HG02973 (cell line): ENCODE data around the gene MAFF.

Experiments
- ATAC-seq: cut with Tn5 transposase; IDR thresholded peaks from one replicate; pipeline ENCODE4 v1.9.1; 2021; ENCODE audit warnings: moderate library complexity; ENCODE audit not compliant: unreplicated experiment

MAFF gene

DNA sequence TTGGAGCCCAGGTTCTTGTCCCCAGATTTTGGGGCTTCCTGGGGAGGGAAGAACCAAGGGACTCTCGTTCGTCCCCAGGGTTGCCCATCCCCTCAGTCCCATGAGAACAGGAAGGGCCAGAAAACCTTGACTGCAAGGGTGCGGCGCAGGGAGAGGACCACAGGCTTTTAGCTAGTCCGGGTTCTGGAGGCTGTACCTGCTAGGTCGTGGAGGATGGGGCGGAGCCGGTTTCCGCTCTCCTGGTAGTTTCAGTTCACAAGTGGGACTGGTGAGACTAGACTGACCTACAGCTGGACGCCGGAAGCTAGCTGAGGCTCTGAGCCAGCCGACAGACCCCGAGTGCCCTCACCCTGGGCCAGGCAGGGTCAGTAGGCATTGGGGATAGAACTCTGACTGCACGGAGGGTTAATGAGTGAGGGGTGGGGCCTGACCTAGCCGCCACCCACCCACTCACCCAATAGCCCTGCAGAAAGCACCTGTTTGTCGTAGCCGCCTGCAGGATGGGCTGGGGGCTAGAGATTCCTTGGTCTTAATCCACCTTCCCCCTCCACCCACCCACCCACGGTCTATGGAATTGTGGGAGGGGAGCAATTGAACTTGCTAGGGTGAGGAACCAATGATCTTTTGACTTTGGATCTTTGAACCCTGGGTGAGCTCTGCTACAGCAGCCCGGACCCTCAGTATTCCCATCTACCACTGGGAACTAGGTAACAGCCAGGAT lies 1.5 kb downstream of the MAFF start:
- ATAC-seq = no peak

DNA sequence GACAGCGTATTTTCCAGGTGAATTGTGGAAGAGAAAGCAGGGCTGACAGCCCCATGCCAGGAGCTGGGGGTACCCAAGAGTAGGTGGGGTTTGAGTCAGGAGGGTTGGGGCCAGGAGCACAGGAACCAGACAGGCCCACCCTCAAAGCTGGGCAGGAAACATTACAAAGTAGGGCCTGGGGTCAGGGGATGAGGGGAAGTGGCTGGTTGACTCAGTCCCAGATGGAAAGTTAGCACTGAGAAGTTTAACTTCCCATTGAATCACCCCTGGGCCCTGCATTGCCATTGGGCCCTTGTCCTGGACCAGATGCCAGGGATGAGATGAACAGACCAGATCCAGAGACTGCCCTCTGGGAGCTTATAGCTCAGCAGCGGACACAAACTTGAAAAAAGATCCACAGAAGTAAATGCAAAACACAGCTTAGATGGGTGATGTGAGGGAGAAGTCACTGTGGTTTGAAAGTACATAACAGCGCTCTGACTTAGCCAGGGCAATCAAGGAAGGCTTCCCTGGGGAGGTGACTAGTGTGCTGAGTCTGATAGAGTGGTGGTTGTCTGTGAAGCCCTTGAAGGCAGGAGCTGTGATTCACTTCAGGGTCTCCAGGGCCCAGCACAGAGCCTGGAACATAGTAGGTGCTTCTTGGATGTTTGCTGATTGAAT lies 2.2 kb downstream of the MAFF start:
- no peak for ATAC-seq

- no peak for ATAC-seq
Measured at GRCh38 chr22:38204784-38205183, 3.0 kb downstream of the MAFF start.

GRCh38 chr22:38205261-38206128 lies 3.7 kb downstream of the MAFF start:
- ATAC-seq = no peak

- no peak for ATAC-seq
Measured at GRCh38 chr22:38207898-38208432, 6.2 kb downstream of the MAFF start.

DNA sequence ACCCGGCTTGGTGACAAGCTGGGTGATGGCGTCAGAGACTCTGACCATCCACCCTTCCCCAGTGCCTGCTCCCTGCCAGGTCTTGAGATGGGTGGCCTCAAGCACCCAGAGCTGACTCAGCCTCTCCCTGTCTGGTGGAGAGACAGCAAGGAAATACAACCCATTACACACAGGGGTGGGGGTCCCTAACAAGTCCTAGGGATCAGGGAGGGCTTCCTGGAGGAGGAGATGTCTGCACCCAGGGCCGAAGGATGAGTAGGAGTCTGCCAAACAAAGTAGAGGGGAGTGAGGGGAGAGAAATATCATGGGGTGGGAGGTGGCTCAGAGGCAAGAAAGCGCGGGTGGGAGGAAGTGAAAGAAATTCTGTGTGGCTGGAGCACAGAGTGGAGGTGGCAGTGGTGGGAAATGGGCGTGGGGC lies 6.8 kb downstream of the MAFF start:
- no peak for ATAC-seq

DNA sequence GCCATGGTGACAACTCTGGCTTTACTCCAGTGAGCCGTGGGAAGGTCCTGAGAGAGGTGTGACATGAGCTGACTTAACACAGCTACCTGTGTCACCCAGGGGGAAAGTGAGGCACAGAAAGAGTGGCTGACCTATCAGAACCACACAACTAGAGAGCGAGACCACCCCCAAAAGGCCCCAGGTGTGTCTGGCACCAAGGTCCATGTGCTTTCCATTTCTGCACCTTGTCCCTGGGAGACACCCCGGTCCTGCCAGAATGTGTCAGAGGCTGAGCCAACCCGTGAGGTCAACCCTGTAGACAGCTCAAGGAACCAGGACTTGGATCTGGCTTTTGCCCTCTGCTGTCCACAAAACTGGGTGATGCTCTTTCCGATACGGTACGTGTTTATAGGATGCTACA lies 9.8 kb downstream of the MAFF start:
- ATAC-seq = no peak

- no peak for ATAC-seq
Measured at GRCh38 chr22:38212442-38212841, 10.6 kb downstream of the MAFF start.

DNA sequence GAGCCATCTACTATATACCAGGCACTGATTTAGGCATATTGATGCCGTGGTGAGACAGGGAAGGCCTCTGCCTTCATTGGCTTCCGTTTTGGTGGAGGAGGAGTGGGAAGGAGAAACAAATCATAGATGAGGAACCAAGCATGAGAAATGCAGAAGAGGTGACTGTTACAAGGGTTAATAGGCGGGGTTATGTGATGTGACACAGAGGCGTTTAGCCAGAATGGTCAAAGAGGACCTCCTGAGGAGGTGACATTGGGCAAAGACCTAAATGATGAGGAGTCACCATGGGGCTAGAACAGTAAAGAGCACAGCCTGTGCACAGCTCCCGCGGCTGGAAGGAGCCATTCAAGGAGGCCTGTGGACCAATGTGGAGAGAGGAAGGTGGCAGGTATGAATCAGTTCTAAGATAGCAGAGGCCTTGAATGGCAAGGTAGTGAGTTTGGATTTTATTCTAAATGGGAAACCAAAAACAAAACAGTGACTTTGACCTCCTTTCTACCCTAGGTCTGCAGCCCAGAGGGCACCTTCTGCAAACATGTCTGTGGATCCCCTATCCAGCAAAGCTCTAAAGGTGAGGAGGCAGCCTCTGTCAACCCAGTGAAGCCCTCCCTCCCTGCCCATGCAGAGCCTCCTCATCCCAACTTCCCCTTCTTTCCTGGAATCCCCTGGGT lies 11.7 kb downstream of the MAFF start:
- ATAC-seq = no peak

DNA sequence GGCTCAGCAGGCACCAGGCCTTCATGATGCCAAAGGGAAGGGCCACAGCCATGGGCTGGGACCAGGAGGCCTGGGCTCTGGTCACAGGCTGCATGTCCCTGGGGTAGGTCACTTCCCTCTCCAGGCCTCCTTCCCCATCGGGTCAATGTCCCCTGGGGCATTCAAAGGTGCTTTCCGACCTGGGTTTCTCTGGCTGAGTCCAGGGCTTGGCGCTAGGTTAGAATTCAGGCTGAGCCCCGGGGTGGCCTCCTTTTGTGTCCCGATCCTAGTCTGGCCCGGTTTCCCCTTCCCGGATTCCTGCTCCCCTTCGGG lies 12.2 kb downstream of the MAFF start:
- no peak for ATAC-seq

GRCh38 chr22:38214302-38215056 lies 12.7 kb downstream of the MAFF start:
- no peak for ATAC-seq

GRCh38 chr22:38215156-38216038 lies 13.6 kb downstream of the MAFF start:
- no peak for ATAC-seq

GRCh38 chr22:38218661-38219622 lies 17.1 kb downstream of the MAFF start:
- no peak for ATAC-seq

GRCh38 chr22:38219632-38220031 lies 17.8 kb downstream of the MAFF start:
- ATAC-seq = no peak

GRCh38 chr22:38220163-38220562 lies 18.4 kb downstream of the MAFF start:
- no peak for ATAC-seq

DNA sequence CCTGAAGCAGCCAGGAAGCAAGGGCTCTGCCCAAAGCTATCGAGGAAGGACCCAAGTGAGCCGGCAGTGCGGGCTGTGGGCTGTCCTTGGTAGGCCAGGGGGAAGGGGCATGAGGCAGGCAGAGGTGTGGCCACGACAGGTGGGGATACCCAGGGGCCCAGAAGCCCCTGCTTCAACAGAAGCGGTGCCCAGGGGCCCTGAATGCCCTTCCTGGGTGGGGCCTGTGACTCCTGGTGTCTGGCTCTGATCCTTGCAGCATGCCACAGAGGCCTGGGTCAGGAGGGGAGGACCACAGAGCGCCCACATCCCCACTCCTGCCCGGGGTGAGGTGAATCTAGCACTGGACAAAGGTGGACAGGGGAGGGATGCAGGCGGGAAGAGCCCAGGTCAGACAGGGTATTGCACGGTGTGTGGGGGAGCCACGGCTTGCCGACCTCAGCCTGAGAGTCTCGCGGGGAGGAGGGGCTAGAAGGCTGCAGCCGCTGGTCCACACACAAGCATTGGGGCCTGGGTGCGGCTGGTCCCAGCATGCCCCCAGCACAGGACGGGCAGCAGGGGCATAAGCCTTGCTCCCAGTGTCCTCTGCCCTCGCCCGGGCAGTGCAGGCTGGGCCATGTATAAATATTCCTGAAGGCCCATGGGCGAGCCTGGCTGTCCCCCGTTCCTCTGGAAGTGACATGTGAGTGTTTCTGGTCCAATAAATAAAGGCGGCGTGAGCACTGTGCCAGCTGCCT lies 19.0 kb downstream of the MAFF start:
- ATAC-seq = no peak

DNA sequence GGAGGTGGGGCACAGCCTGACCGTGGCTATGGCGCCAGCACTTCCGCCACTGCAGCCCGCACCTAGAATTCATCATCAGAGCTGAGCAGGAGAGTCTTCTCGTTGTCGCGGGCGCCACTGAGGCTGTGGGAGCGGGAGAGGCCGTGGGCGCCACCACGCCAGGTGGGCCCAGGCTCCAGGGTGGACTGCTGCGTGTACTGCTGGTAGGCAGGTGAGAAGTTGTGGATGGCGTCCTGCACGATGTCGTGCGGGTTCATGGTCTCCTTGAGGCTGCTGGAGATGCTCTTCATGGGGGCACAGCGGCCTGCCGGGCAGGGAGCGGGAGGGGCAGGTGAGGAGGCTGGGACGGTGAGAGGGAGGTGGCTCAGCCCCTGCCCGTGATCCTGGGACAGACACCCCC lies 19.6 kb downstream of the MAFF start:
- no peak for ATAC-seq
